K562 (cell line): ENCODE results near the gene NEURL4. TPM values are rescaled to one million over a fixed set of nuclear protein-coding genes. Genes with fewer than 3 reads are reported as not detected.

Experiments
- AFF4 ChIP-seq: sonication (generic); formaldehyde crosslinking; IDR thresholded peaks from 2 replicates; pipeline ENCODE4 v1.8.0; 2023; ENCODE audit warnings: mild to moderate bottlenecking, missing genetic modification reagents
- BDP1 ChIP-seq: IDR thresholded peaks from 3 replicates; pipeline ENCODE4 v1.6.1; 2011; ENCODE audit not compliant: insufficient read length, insufficient read depth
- CCNT2 ChIP-seq: IDR thresholded peaks from 2 replicates; pipeline ENCODE4 v1.6.1; 2011; ENCODE audit warnings: borderline replicate concordance, low read depth, mild to moderate bottlenecking, moderate library complexity, mixed read lengths, low read length; ENCODE audit not compliant: insufficient read length; ENCODE audit errors: extremely low read depth
- FOS ChIP-seq: IDR thresholded peaks from 3 replicates; pipeline ENCODE4 v1.6.1; 2011; ENCODE audit not compliant: insufficient read length; ENCODE audit errors: extremely low read depth
- MNT ChIP-seq, 2 experiments: fragments of 450-650 bp; conservative IDR thresholded peaks; 2 replicates each; pipeline ENCODE4 v1.6.1; 2017; ENCODE audit warnings: mild to moderate bottlenecking in 2 of 2, moderate library complexity in 2 of 2
- MYNN ChIP-seq, 2 experiments: sonication (generic); formaldehyde crosslinking in 1 of 2; IDR thresholded peaks; 2 replicates each; pipeline versions ENCODE4 v1.5.0 to v1.6.1; 2016 to 2020; ENCODE audit warnings: antibody characterized with exemption in 1 of 2, missing genetic modification reagents in 1 of 2
- NCOR1 ChIP-seq: fragments of 450-650 bp; IDR thresholded peaks from 2 replicates; pipeline ENCODE4 v1.6.1; 2016; ENCODE audit warnings: mild to moderate bottlenecking, moderate library complexity
- NONO ChIP-seq, 2 experiments: fragments of 200-400 bp in 1 of 2; fragments of 450-650 bp in 1 of 2; formaldehyde crosslinking in 1 of 2; IDR thresholded peaks; 2 replicates each; pipeline ENCODE4 v1.6.1; 2017; ENCODE audit warnings: low read depth in 2 of 2, mild to moderate bottlenecking in 2 of 2, moderate library complexity in 2 of 2, low read length in 1 of 2
- SIN3A ChIP-seq, 2 experiments: fragments of 150-350 bp in 1 of 2; IDR thresholded peaks; 2 replicates each; pipeline ENCODE4 v1.6.1; 2011 to 2016; ENCODE audit warnings: borderline replicate concordance in 2 of 2, low read depth in 2 of 2, low read length in 2 of 2, mild to moderate bottlenecking in 2 of 2, moderate library complexity in 2 of 2; ENCODE audit not compliant: control insufficient read depth in 1 of 2
- TFAP4 ChIP-seq: sonication (generic); formaldehyde crosslinking; IDR thresholded peaks from 2 replicates; pipeline ENCODE4 v1.8.0; 2022; ENCODE audit warnings: missing genetic modification reagents, mild to moderate bottlenecking, moderate library complexity, borderline replicate concordance
- ZMIZ1 ChIP-seq, 2 experiments: fragments of 150-350 bp in 1 of 2; IDR thresholded peaks; 2 replicates each; pipeline ENCODE4 v1.6.1; 2012 to 2016; ENCODE audit warnings: low read depth in 2 of 2, low read length in 2 of 2, mild to moderate bottlenecking in 1 of 2, moderate library complexity in 1 of 2
- ZNF280A ChIP-seq: fragments of 450-650 bp; IDR thresholded peaks from 2 replicates; pipeline ENCODE4 v1.6.1; 2018; ENCODE audit warnings: mild to moderate bottlenecking, low read depth; ENCODE audit not compliant: partially characterized antibody
- polyA plus RNA-seq, 8 experiments: library from polyadenylated mRNA; depleted of rRNA in 4 of 8; stranded (reverse) in 5 of 8; unstranded in 3 of 8; fragments of >200 nt; fragmentation: Nextera tagmentation in 2 of 8; fragmentation: Illumina TruSeq in 1 of 8; extraction: Ambion mirVana in 2 of 8; extraction: Trizol in 1 of 8; gene quantifications; 2 replicates each; pipeline versions ENCODE4 v1.2.1 to v1.2.3, GENCODE V29; 2011 to 2014; ENCODE audit warnings: inconsistent platforms in 1 of 8, missing spikeins in 1 of 8
- total RNA-seq, 7 experiments: library from RNA; depleted of rRNA in 6 of 7; stranded (reverse); fragments of >200 nt in 6 of 7; fragmentation: Illumina TruSeq in 2 of 7; extraction: Trizol in 2 of 7; gene quantifications; 2 replicates each; pipeline versions ENCODE4 v1.2.1 to v1.2.3, GENCODE V29; 2011 to 2021; ENCODE audit warnings: low replicate concordance in 1 of 7

Gene NEURL4
- total and polyA plus RNA-seq, 9 of the 15 experiments (the other 6 are each of a cell fraction or from before 2014, with no cell fraction given) = 0.08 to 37.4 (median 11.5) TPM

- no peak for TF ChIP-seq ZMIZ1 (IDR thresholded peaks at IDR 0.05; ENCODE audit: low read depth in 2 of 2, low read length in 2 of 2)
- 0 out of 4 replicates have a peak, but pooled peaks of 1 of the 2 experiments have one; percentile 8 for TF ChIP-seq NONO (IDR thresholded peaks at IDR 0.05; ENCODE audit: low read depth in 2 of 2, low read length in 1 of 2)
- peak; percentile 52 for TF ChIP-seq NCOR1
- no peak; the same call in none of the 2 replicates for TF ChIP-seq TFAP4 (CRISPR knock-in tag)
- TF ChIP-seq FOS = no peak
- peak in 1 of 2 experiments; percentile 65; a peak in 2 of 4 replicates for TF ChIP-seq MNT (conservative IDR thresholded peaks at IDR 0.05)
- peak; percentile 16 to 29; a peak in 2 of 4 replicates for TF ChIP-seq SIN3A (IDR thresholded peaks at IDR 0.05; ENCODE audit: borderline replicate concordance in 2 of 2, control insufficient read depth in 1 of 2, low read depth in 2 of 2, low read length in 2 of 2)
- TF ChIP-seq BDP1 = no peak
- TF ChIP-seq CCNT2 = peak; percentile 19
- TF ChIP-seq ZNF280A = no peak
- peak; percentile 47; the same call in 1 of the 2 replicates for TF ChIP-seq MYNN (IDR thresholded peaks at IDR 0.05)
- no peak for TF ChIP-seq MYNN (CRISPR knock-in tag; IDR thresholded peaks at IDR 0.05)
- 0 out of 2 replicates have a peak, but pooled peaks have one; percentile 44 for TF ChIP-seq AFF4 (CRISPR knock-in tag)
Measured at GRCh38 chr17:7351665-7352502, 22.7 kb upstream of the NEURL4 start, which contains the start of gene KCTD11 (continued).
